ENCODE results near the gene TMEM190.

GRCh38 chr19:55387736-55388497 is 11.3 kb downstream of the TMEM190 start:
- TF ChIP-seq CTCF (IDR thresholded peaks at IDR 0.05) (no peak), POLR2A (IDR thresholded peaks at IDR 0.05) (no peak)
